Testis (tissue), 3 donors: Measurements from ENCODE around the gene PTPRN2. TPM values are rescaled to one million over a fixed set of nuclear protein-coding genes. Genes with fewer than 3 reads are reported as not detected.

Source experiments
- DNase-seq: peaks from one replicate; pipeline ENCODE4 v3.0.0-alpha.2; 2019
- H3K27ac ChIP-seq, 2 donors: fragments of 200-600 bp; sonication (generic); one replicate each; pipeline ENCODE4 v1.5.1; 2019
- H3K27me3 ChIP-seq: fragments of 200-600 bp; sonication (generic); one replicate; pipeline ENCODE4 v1.5.1; 2019
- H3K36me3 ChIP-seq: fragments of 200-600 bp; sonication (generic); one replicate; pipeline ENCODE4 v1.5.1; 2017; ENCODE audit warnings: low read depth; ENCODE audit errors: missing control alignments
- H3K4me1 ChIP-seq: fragments of 200-600 bp; sonication (generic); one replicate; pipeline ENCODE4 v1.5.1; 2019
- H3K4me3 ChIP-seq, 2 donors: fragments of 200-600 bp; sonication (generic); one replicate each; pipeline ENCODE4 v1.5.1; 2017 to 2019
- H3K9me3 ChIP-seq: fragments of 200-600 bp; sonication (generic); one replicate; pipeline ENCODE4 v1.5.1; 2017
- CTCF ChIP-seq, 3 experiments: fragments of 450-650 bp in 2 of 3; fragments of 200-600 bp in 1 of 3; sonication (generic) in 1 of 3; IDR thresholded peaks; one replicate each; pipeline ENCODE4 v1.5.1; 2016 to 2019; ENCODE audit warnings: antibody characterized with exemption in 3 of 3, mild to moderate bottlenecking in 2 of 3, moderate library complexity in 1 of 3
- POLR2A ChIP-seq: fragments of 450-650 bp; IDR thresholded peaks from one replicate; pipeline ENCODE4 v1.6.1; 2017; ENCODE audit warnings: antibody characterized with exemption, mild to moderate bottlenecking, moderate library complexity
- WGBS, 2 donors: methylation state at CpG; one replicate each; pipeline ENCODE4 v1.1.5; 2018; 5-methylcytosine and 5-hydroxymethylcytosine counted together
- intact Hi-C: fragments of 100-400 bp; cut with DNase I; formaldehyde crosslinking; loops from one replicate; pipeline ENCODE4 v1.15.1; 2023; ENCODE audit warnings: low total_unique reads
- polyA plus RNA-seq: library from polyadenylated mRNA; stranded (reverse); fragments of 350-450 nt; fragmentation: Illumina TruSeq; extraction: RNeasy Lipid Tissue Mini Kit (QIAGEN cat#74804); gene quantifications from one replicate; pipeline ENCODE4 v1.2.3, GENCODE V29; 2014; ENCODE audit warnings: low read depth, low replicate concordance; ENCODE audit not compliant: insufficient read depth
- total RNA-seq, 2 donors: library from RNA; depleted of rRNA; stranded (reverse); fragments of >200 nt; gene quantifications; one replicate each; pipeline ENCODE4 v1.2.3, GENCODE V29; 2016

The PTPRN2 gene
- total and polyA plus RNA-seq, 3 donors from 2014 or later: 9.3 to 10.8 (median 9.8) TPM

GRCh38 chr7:158570449-158571170, 17.0 kb downstream of the PTPRN2 start:
- Histone ChIP-seq H3K9me3 (no peaks in the 10 kb centered on the region), H3K27me3 (no peaks in the 10 kb centered on the region), H3K27ac (no peak overlapping the region), H3K4me1 (no peaks in the 10 kb centered on the region), H3K4me3 (peak overlapping the region; percentile 49 to 55), H3K36me3 (no peaks in the 10 kb centered on the region)
- no peak for TF ChIP-seq CTCF (IDR thresholded peaks at IDR 0.05)
- no peak for TF ChIP-seq POLR2A
- no peak for DNase-seq
- intact Hi-C loops: no loop called here
- WGBS, 2 donors: 55 to 70% methylated on average over 34 to 44 of the region's 44 CpGs

GRCh38 chr7:158569858-158570323, 17.7 kb downstream of the PTPRN2 start:
- no peak overlapping the region for H3K27ac ChIP-seq
- DNase-seq: peak; percentile 27
- H3K4me1 ChIP-seq: no peaks in the 10 kb centered on the region
- H3K36me3 ChIP-seq: no peaks in the 10 kb centered on the region
- TF ChIP-seq CTCF (IDR thresholded peaks at IDR 0.05) (no peak), POLR2A (no peak)
- no peaks in the 10 kb centered on the region for H3K27me3 ChIP-seq
- WGBS, 2 donors: 16 to 19% methylated on average over 7 to 50 of the region's 53 CpGs
- H3K9me3 ChIP-seq: no peaks in the 10 kb centered on the region
- intact Hi-C loops: no loop called here
- H3K4me3 ChIP-seq: peak overlapping the region; percentile 49 to 55

DNA sequence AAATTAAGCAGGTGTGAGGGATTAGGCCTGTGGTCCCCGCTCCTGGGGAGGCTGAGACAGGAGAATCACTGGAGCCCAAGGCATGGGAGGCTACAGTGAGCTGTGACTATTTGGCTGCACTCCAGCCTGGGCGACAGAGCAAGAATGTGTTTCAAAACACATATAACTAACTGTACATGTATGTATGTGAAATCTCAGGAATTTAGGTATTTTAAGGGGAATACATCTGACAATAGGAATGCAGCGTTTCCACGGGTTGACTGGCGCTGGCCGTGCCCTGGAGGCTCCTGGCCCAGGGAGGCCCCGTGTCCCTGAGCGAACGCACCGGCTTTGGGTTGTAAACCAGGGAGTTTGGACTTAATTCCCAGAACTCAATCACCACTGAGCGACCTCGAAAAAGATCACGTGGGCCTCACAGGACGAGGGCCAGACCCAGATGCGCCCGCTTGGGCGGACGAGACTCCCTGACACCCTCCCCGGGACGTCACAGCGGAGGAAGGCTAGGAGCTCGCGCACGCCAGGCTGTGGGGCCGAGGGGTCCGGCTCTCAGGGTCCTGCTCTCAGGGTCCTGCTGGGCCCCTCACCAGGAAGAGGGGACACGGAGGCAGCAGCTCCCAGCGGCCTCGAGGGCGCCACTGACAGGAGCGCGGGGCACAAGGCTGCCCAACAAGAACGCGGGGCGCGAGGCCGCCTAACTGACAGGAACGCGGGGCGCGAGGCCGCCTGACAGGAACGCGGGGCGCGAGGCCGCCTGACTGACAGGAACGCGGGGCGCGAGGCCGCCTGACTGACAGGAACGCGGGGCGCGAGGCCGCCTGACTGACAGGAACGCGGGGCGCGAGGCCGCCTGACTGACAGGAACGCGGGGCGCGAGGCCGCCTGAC, 18.4 kb downstream of the PTPRN2 start:
- no peaks in the 10 kb centered on the region for H3K4me1 ChIP-seq
- H3K27ac ChIP-seq: no peak overlapping the region
- H3K36me3 ChIP-seq: no peaks in the 10 kb centered on the region
- peak overlapping the region; percentile 49 to 55 for H3K4me3 ChIP-seq
- H3K9me3 ChIP-seq: no peaks in the 10 kb centered on the region
- no peaks in the 10 kb centered on the region for H3K27me3 ChIP-seq
- TF ChIP-seq POLR2A (no peak), CTCF (IDR thresholded peaks at IDR 0.05) (no peak)
- DNase-seq: peak; percentile 32
- intact Hi-C loops: no loop called here
- 43 to 44% methylated on average over 5 to 62 of the region's 67 CpGs for WGBS, 2 donors

GRCh38 chr7:158567153-158567603, 20.4 kb downstream of the PTPRN2 start:
- no peaks in the 10 kb centered on the region for H3K36me3 ChIP-seq
- no peak overlapping the region for H3K27ac ChIP-seq
- no peaks in the 10 kb centered on the region for H3K27me3 ChIP-seq
- no peaks in the 10 kb centered on the region for H3K4me1 ChIP-seq
- TF ChIP-seq POLR2A (no peak), CTCF (IDR thresholded peaks at IDR 0.05) (no peak)
- intact Hi-C loops: no loop called here
- WGBS, 2 donors: 41 to 65% methylated on average over 8 of the region's 8 CpGs
- H3K9me3 ChIP-seq: no peaks in the 10 kb centered on the region
- DNase-seq: no peak
- H3K4me3 ChIP-seq: no peak overlapping the region
